Type B pancreatic cell (in vitro differentiated cells): ENCODE results near the gene DSCAML1. TPM values are rescaled to one million over a fixed set of nuclear protein-coding genes. Genes with fewer than 3 reads are reported as not detected.

Experiments
- DNase-seq: peaks from one replicate; pipeline ENCODE4 v3.0.0; 2021; ENCODE audit warnings: mixed read lengths; ENCODE audit not compliant: unreplicated experiment; ENCODE audit errors: extremely low spot score
- H3K27ac Mint-ChIP-seq: 2 replicates; pipeline ENCODE4 v1.8.0; 2021; ENCODE audit warnings: mild to moderate bottlenecking, mixed read lengths
- H3K27me3 Mint-ChIP-seq: 2 replicates; pipeline ENCODE4 v1.8.0; 2021; ENCODE audit warnings: mixed read lengths
- H3K36me3 Mint-ChIP-seq: 2 replicates; pipeline ENCODE4 v1.8.0; 2021; ENCODE audit warnings: mixed read lengths
- H3K4me1 Mint-ChIP-seq: one replicate; pipeline ENCODE4 v1.8.0; 2021; ENCODE audit warnings: mixed read lengths; ENCODE audit not compliant: unreplicated experiment
- H3K4me3 Mint-ChIP-seq: 2 replicates; pipeline ENCODE4 v1.8.0; 2021; ENCODE audit warnings: mild to moderate bottlenecking, mixed read lengths
- H3K9me3 Mint-ChIP-seq: 2 replicates; pipeline ENCODE4 v1.8.0; 2021; ENCODE audit warnings: mixed read lengths
- total RNA-seq: library from RNA; stranded (reverse); gene quantifications from 2 replicates; pipeline ENCODE4 v1.2.1, GENCODE V29; 2021; ENCODE audit warnings: low replicate concordance
- TF ChIP-seq, protein P1 (sequence below): fragments of 200-600 bp; sonication (generic); conservative IDR thresholded peaks from 2 replicates; pipeline ENCODE4 v1.5.0; 2021; ENCODE audit warnings: antibody characterized with exemption, mild to moderate bottlenecking

DSCAML1 gene
- total RNA-seq, 1 donor from 2014 or later = 5.8 TPM

DNA sequence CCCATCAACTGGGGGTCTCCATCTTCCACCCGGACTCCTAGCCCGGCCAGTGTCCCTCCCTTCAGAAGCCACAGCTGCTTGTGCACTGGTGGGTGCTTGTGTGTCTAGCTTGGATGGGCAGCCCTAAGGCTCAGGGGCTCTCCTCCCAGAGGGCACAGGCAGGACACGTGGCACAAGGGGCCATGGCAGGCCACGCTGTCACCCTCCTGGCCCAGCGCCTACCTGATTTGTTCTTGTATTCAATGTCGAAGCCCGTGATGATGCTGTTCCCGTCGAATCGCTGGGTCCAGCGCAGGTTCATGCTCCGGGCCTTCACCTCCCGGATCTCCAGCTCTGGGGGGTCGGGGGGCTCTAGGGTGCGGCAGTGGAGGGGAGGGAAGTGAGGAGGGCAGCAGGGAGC is 316.8 kb downstream of the DSCAML1 start:
- Mint-ChIP-seq H3K4me3 (no peak overlapping the region), H3K36me3 (no peaks in the 10 kb centered on the region), H3K27me3 (peaks cover 35% of the 10 kb centered on the region), H3K4me1 (peaks cover 25% of the 10 kb centered on the region), H3K9me3 (no peaks in the 10 kb centered on the region), H3K27ac (no peak overlapping the region)
- DNase-seq = no peak
- TF ChIP-seq, protein P1, sequence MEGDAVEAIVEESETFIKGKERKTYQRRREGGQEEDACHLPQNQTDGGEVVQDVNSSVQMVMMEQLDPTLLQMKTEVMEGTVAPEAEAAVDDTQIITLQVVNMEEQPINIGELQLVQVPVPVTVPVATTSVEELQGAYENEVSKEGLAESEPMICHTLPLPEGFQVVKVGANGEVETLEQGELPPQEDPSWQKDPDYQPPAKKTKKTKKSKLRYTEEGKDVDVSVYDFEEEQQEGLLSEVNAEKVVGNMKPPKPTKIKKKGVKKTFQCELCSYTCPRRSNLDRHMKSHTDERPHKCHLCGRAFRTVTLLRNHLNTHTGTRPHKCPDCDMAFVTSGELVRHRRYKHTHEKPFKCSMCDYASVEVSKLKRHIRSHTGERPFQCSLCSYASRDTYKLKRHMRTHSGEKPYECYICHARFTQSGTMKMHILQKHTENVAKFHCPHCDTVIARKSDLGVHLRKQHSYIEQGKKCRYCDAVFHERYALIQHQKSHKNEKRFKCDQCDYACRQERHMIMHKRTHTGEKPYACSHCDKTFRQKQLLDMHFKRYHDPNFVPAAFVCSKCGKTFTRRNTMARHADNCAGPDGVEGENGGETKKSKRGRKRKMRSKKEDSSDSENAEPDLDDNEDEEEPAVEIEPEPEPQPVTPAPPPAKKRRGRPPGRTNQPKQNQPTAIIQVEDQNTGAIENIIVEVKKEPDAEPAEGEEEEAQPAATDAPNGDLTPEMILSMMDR = no peak

DNA sequence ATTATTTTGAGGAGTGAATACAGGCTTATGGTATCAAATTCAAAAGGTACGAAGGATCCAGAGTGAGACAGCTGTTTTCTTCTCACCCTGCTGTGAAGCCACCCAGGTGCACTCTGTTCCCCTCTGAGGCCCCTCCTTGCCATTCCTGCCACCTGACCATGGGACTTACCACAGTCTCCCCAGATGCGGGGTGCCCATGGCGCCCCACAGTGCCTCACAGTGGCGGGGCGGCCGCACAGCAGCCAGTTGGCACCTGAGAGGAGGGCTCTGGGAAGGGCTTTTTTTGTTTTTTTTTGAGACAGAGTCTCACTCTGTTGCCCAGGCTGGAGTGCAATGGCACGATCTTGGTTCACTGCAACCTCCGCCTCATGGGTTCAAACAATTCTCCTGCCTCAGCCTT is 317.6 kb downstream of the DSCAML1 start:
- DNase-seq = no peak

DNA sequence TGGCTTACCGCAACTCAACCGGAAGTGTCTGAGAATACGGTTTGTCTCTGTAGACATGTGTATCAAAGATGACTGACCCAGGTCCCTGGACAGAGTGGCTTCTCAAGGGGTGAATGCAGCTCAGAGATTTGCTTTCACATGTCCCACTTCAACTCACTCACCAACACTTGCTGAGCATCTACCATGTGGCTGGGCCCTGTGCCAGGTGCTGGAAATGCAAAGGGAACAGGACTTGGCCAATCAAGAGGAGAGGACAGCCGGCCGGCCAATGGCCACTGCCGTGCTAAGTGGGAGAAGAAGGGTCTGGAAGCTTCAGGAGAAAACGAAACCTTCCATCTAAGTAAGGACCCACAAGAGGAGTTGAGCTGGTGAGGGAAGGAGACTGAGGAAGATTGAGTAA is 318.1 kb downstream of the DSCAML1 start:
- Mint-ChIP-seq H3K4me1 (peaks cover 19% of the 10 kb centered on the region), H3K27me3 (peaks cover 39% of the 10 kb centered on the region), H3K36me3 (no peaks in the 10 kb centered on the region), H3K9me3 (no peaks in the 10 kb centered on the region), H3K27ac (no peak overlapping the region), H3K4me3 (no peak overlapping the region)
- DNase-seq = no peak
- TF ChIP-seq, protein P1 = no peak

More for the DNA sequence above, 317.6 kb downstream of the DSCAML1 start:
- H3K27ac Mint-ChIP-seq = no peak overlapping the region
- H3K9me3 Mint-ChIP-seq = no peaks in the 10 kb centered on the region
- no peak overlapping the region for H3K4me3 Mint-ChIP-seq
- peaks cover 23% of the 10 kb centered on the region for H3K4me1 Mint-ChIP-seq
- TF ChIP-seq, protein P1 = peak; percentile 29
- no peaks in the 10 kb centered on the region for H3K36me3 Mint-ChIP-seq
- peaks cover 39% of the 10 kb centered on the region for H3K27me3 Mint-ChIP-seq

DNA sequence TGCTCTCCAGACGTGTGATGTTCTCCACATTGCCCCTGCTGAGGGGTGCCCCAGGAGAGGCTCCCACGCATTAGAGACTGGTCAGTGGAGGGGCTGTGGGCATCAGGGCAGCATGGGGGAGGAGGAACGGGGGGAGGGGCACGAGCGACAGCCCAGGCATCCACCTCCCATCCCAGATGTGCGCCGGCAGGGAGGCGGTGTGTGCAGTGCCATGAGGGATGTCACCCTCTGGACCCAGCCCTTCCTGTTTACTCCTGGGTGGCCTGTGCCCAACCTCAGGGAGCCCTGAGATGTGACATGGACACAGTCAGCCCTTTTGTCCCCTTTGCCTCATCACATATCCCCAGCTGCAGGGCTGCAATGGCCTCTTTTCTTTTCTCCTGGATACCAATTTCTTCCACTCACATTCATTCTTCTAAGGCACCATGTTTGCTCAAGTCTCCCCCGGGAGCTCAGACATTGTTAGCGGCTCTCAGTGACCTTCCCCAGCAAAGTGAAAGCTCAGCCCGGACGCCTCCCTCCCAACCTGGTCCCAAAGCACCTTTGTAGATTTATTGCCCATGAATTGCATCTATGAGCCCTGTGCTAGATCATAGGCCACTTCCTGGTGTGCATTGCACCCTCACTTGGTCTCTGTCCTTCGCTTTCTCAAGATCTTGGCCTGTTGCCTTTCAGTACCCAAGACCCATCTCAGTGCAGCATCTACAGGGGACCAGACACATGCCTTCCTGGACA is 318.7 kb downstream of the DSCAML1 start:
- TF ChIP-seq, protein P1 = no peak
- peaks cover 15% of the 10 kb centered on the region for H3K4me1 Mint-ChIP-seq
- H3K27me3 Mint-ChIP-seq = peaks cover 37% of the 10 kb centered on the region
- no peak overlapping the region for H3K4me3 Mint-ChIP-seq
- DNase-seq = no peak
- H3K27ac Mint-ChIP-seq = no peak overlapping the region
- no peaks in the 10 kb centered on the region for H3K36me3 Mint-ChIP-seq
- no peaks in the 10 kb centered on the region for H3K9me3 Mint-ChIP-seq

DNA sequence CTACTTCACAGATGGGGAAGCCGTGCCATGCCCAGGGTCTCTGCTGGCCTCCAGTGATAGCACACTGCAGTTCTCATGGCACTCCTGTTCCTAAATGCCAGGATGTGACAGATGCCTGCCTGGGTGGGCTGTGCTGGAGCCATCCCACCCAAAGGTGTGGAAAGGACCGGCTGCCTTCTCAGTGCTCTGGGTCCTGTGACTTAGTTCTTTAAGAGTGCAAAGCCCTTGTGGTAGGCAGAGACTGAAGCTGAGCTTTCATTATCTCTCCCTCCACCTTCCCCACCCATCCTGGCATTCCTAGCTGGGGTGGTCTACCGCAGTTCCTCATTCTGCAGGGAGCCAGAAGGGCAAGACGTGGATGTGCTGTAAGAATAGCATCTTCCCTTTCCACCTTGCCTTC is 319.3 kb downstream of the DSCAML1 start:
- no peak for DNase-seq
- TF ChIP-seq, protein P1 = no peak
- Mint-ChIP-seq H3K36me3 (no peaks in the 10 kb centered on the region), H3K4me3 (no peak overlapping the region), H3K27ac (no peak overlapping the region), H3K27me3 (peaks cover 36% of the 10 kb centered on the region), H3K4me1 (peaks cover 9% of the 10 kb centered on the region), H3K9me3 (no peaks in the 10 kb centered on the region)
